ENCODE data around the gene SBF2. TPM values are rescaled to one million over a fixed set of nuclear protein-coding genes. Genes with fewer than 3 reads are reported as not detected.

The SBF2 gene
- total RNA-seq, 1 experiment from 2014 or later = 30.2 TPM

DNA sequence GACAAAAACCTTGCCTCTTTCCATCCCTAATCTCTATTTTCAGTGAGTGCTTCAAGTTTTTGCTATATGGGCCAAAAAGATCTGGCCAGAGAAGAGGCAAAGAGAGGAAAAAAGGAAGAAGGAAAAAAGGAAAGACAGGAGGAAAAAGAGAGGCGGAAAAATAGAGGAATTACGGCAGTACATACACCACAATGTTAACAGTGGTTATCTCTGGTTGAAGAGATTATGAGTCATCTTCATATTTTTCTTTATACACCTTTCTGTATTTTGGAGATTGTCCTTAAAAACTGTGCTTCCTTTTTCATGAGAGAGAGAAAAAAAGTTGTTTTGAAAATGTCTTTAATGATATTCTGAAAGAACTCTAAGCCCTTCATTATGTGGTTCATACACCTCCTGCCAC lies 133.7 kb downstream of the SBF2 start:
- peaks cover 2 to 10% (median 2%) of the 10 kb centered on the region in 3 experiments; a peak in 6 of 7 replicates for H3K36me3 Mint-ChIP-seq (ENCODE audit: insufficient read depth in 1 of 3, low read depth in 3 of 3)
- Histone ChIP-seq H3K79me2 (ENCODE audit: insufficient read depth, low read length) (no peaks in the 10 kb centered on the region), H4K91ac (ENCODE audit: insufficient read length, low read depth, low read length) (no peak overlapping the region), H3K18ac (ENCODE audit: insufficient read length, low read depth, low read length) (no peak overlapping the region), H3K56ac (ENCODE audit: insufficient read length, low read depth, low read length) (no peak overlapping the region), H2AK5ac (ENCODE audit: insufficient read length, low read length) (no peak overlapping the region), H3K23ac (ENCODE audit: insufficient read length, low read depth, low read length) (no peak overlapping the region), H2BK5ac (ENCODE audit: insufficient read length, low read length) (no peak overlapping the region), H4K8ac (replicated peaks; ENCODE audit: insufficient read length, low read depth, low read length) (no peak overlapping the region), H2BK120ac (ENCODE audit: low read depth, low read length, poor library complexity, severe bottlenecking) (no peak overlapping the region), H4K5ac (ENCODE audit: insufficient read length, low read depth, low read length) (no peak overlapping the region), H3K27ac (ENCODE audit: insufficient read length, low read depth, low read length) (no peak overlapping the region), H3K4ac (ENCODE audit: low read depth, low read length) (no peak overlapping the region), H3K79me1 (ENCODE audit: insufficient read depth, low read depth, low read length, poor library complexity, severe bottlenecking) (no peaks in the 10 kb centered on the region), H2AFZ (ENCODE audit: low read length) (no peak overlapping the region), H3K27me3 (ENCODE audit: insufficient read depth, low read length) (no peaks in the 10 kb centered on the region), H3K23me2 (ENCODE audit: insufficient read length, low read depth, low read length, poor library complexity, severe bottlenecking) (no peaks in the 10 kb centered on the region), H3K9ac (ENCODE audit: extremely low read depth, insufficient read length, low read length) (no peak overlapping the region), H3K4me2 (ENCODE audit: insufficient read depth, insufficient read length, low read length) (no peak overlapping the region), H3T11ph (ENCODE audit: low read length) (no peak overlapping the region), H4K20me1 (ENCODE audit: control insufficient read depth, insufficient read depth, insufficient read length) (no peaks in the 10 kb centered on the region), H3K14ac (ENCODE audit: insufficient read depth, low read length) (no peak overlapping the region), H2BK20ac (ENCODE audit: low read depth, low read length, poor library complexity, severe bottlenecking) (no peak overlapping the region), H3K9me3 (ENCODE audit: control insufficient read depth, low read depth, low read length) (no peaks in the 10 kb centered on the region), H2BK12ac (ENCODE audit: insufficient read length, low read depth, low read length) (no peak overlapping the region), H2BK15ac (ENCODE audit: low read depth, low read length) (no peak overlapping the region), H3K4me1 (ENCODE audit: insufficient read depth, low read length) (no peaks in the 10 kb centered on the region)
- H3K4me1 Mint-ChIP-seq = peaks cover 5 to 12% of the 10 kb centered on the region in 2 experiments
- no peak for DNase-seq
- TF ChIP-seq, protein P1, sequence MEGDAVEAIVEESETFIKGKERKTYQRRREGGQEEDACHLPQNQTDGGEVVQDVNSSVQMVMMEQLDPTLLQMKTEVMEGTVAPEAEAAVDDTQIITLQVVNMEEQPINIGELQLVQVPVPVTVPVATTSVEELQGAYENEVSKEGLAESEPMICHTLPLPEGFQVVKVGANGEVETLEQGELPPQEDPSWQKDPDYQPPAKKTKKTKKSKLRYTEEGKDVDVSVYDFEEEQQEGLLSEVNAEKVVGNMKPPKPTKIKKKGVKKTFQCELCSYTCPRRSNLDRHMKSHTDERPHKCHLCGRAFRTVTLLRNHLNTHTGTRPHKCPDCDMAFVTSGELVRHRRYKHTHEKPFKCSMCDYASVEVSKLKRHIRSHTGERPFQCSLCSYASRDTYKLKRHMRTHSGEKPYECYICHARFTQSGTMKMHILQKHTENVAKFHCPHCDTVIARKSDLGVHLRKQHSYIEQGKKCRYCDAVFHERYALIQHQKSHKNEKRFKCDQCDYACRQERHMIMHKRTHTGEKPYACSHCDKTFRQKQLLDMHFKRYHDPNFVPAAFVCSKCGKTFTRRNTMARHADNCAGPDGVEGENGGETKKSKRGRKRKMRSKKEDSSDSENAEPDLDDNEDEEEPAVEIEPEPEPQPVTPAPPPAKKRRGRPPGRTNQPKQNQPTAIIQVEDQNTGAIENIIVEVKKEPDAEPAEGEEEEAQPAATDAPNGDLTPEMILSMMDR (conservative IDR thresholded peaks at IDR 0.05) = no peak
- WGBS (ENCODE audit: extremely low coverage, insufficient read length, low lambda C conversion rate) = no CpG with 5 or more reads among the region's 2 CpGs
- H3K9me3 Mint-ChIP-seq = peaks cover 11 to 14% of the 10 kb centered on the region in 2 experiments; a peak in 4 of 5 replicates
- H3K4me3 Mint-ChIP-seq = no peak overlapping the region
- peak overlapping the region in 1 of 3 experiments; percentile 16; a peak in 1 of 7 replicates for H3K27ac Mint-ChIP-seq
- no peaks in the 10 kb centered on the region for H3K27me3 Mint-ChIP-seq (ENCODE audit: low read depth)

Measured in H9 (cell line).